Muscle layer of duodenum (tissue), 2 donors: ENCODE data around the gene OR5H1.
"Not testable (repeated sequence)": the region's sequence is repeated elsewhere in the genome, so short reads cannot be mapped to it uniquely, and the experiment has no call there.

ENCODE experiments used
- H3K27ac ChIP-seq: one replicate; pipeline ENCODE4 v1.7.0; 2013; ENCODE audit warnings: mild to moderate bottlenecking, low read length
- H3K27me3 ChIP-seq: one replicate; pipeline ENCODE4 v1.7.0; 2013; ENCODE audit warnings: low read depth, mild to moderate bottlenecking, control low read depth, low read length
- H3K36me3 ChIP-seq, 2 donors: one replicate each; pipeline ENCODE4 v1.7.0; 2013; ENCODE audit warnings: low read length in 2 of 2, control low read depth in 1 of 2, mild to moderate bottlenecking in 1 of 2; ENCODE audit not compliant: insufficient read depth in 2 of 2, control insufficient read depth in 1 of 2
- H3K4me1 ChIP-seq, 2 donors: one replicate each; pipeline ENCODE4 v1.7.0; 2013; ENCODE audit warnings: low read length in 2 of 2, mild to moderate bottlenecking in 2 of 2, control low read depth in 1 of 2, moderate library complexity in 1 of 2; ENCODE audit not compliant: insufficient read depth in 2 of 2, control insufficient read depth in 1 of 2
- H3K4me3 ChIP-seq, 2 donors: one replicate each; pipeline ENCODE4 v1.7.0; 2013; ENCODE audit warnings: low read length in 2 of 2, low read depth in 1 of 2, mild to moderate bottlenecking in 1 of 2
- H3K9me3 ChIP-seq, 2 donors: one replicate each; pipeline ENCODE4 v1.7.0; 2013; ENCODE audit warnings: low read length in 2 of 2, control low read depth in 1 of 2, mild to moderate bottlenecking in 1 of 2; ENCODE audit not compliant: control insufficient read depth in 1 of 2
- donor health status: healthy.

The OR5H1 gene

GRCh38 chr3:98130421-98130820, at the start of gene OR5H1:
TSS of gene OR5H1 (plus strand) at chr3:98130721. CDS start at chr3:98132698, 1,977 bp downstream.
- Histone ChIP-seq H3K27me3 (no peaks in the 10 kb centered on the region), H3K4me1 (no peaks in the 10 kb centered on the region), H3K27ac (no peak within 1 kb of the TSS), H3K36me3 (no peaks in the 10 kb centered on the region), H3K9me3 (no peaks in the 10 kb centered on the region), H3K4me3 (no peak within 1 kb of the TSS)

GRCh38 chr3:98086873-98087272, 43.6 kb upstream of the OR5H1 start, which contains the start of gene OR5AC2:
TSS of gene OR5AC2 (plus strand) at chr3:98087173. CDS start at chr3:98087173, 0 bp downstream.
- H3K4me1 ChIP-seq = no peaks in the 10 kb centered on the region
- H3K27me3 ChIP-seq = no peaks in the 10 kb centered on the region
- no peak within 1 kb of the TSS for H3K4me3 ChIP-seq
- H3K27ac ChIP-seq = no peak within 1 kb of the TSS
- H3K9me3 ChIP-seq = no peaks in the 10 kb centered on the region
- H3K36me3 ChIP-seq = no peaks in the 10 kb centered on the region

GRCh38 chr3:98095882-98096281, 34.6 kb upstream of the OR5H1 start:
- H3K27me3 ChIP-seq = no peaks in the 10 kb centered on the region
- H3K36me3 ChIP-seq = no peaks in the 10 kb centered on the region
- H3K4me1 ChIP-seq = no peaks in the 10 kb centered on the region
- no peak overlapping the region for H3K27ac ChIP-seq
- H3K4me3 ChIP-seq = no peak overlapping the region
- no peaks in the 10 kb centered on the region for H3K9me3 ChIP-seq

- H3K9me3 ChIP-seq = no peaks in the 10 kb centered on the region
- no peaks in the 10 kb centered on the region for H3K27me3 ChIP-seq
- H3K36me3 ChIP-seq = no peaks in the 10 kb centered on the region
- H3K4me3 ChIP-seq = no peak overlapping the region
- no peaks in the 10 kb centered on the region for H3K4me1 ChIP-seq
- no peak overlapping the region for H3K27ac ChIP-seq
These were observed 30.7 kb upstream of the OR5H1 start for GRCh38 chr3:98099848-98100247.

GRCh38 chr3:98108162-98108561, 22.4 kb upstream of the OR5H1 start:
- H3K36me3 ChIP-seq = no peaks in the 10 kb centered on the region
- H3K4me1 ChIP-seq = no peaks in the 10 kb centered on the region
- no peak overlapping the region for H3K27ac ChIP-seq
- no peaks in the 10 kb centered on the region for H3K9me3 ChIP-seq
- H3K27me3 ChIP-seq = no peaks in the 10 kb centered on the region
- H3K4me3 ChIP-seq = no peak overlapping the region

GRCh38 chr3:98109807-98110549, 20.5 kb upstream of the OR5H1 start:
- H3K4me1 ChIP-seq = no peaks in the 10 kb centered on the region
- no peak overlapping the region for H3K27ac ChIP-seq
- H3K36me3 ChIP-seq = no peaks in the 10 kb centered on the region
- H3K9me3 ChIP-seq = no peaks in the 10 kb centered on the region
- no peak overlapping the region for H3K4me3 ChIP-seq
- no peaks in the 10 kb centered on the region for H3K27me3 ChIP-seq

GRCh38 chr3:98110550-98110908, 20.0 kb upstream of the OR5H1 start:
- Histone ChIP-seq H3K36me3 (no peaks in the 10 kb centered on the region), H3K4me1 (no peaks in the 10 kb centered on the region), H3K9me3 (no peaks in the 10 kb centered on the region), H3K27me3 (no peaks in the 10 kb centered on the region), H3K4me3 (no peak overlapping the region), H3K27ac (no peak overlapping the region)

GRCh38 chr3:98114264-98114663, 16.3 kb upstream of the OR5H1 start:
- Histone ChIP-seq H3K9me3 (no peaks in the 10 kb centered on the region), H3K27ac (no peak overlapping the region)

GRCh38 chr3:98115717-98116116, 14.8 kb upstream of the OR5H1 start:
- Histone ChIP-seq H3K27ac (no peak overlapping the region), H3K9me3 (no peaks in the 10 kb centered on the region), H3K27me3 (no peaks in the 10 kb centered on the region), H3K4me1 (no peaks in the 10 kb centered on the region), H3K4me3 (no peak overlapping the region), H3K36me3 (no peaks in the 10 kb centered on the region)

More at GRCh38 chr3:98114264-98114663, 16.3 kb upstream of the OR5H1 start:
- Histone ChIP-seq H3K27me3 (no peaks in the 10 kb centered on the region), H3K4me3 (no peak overlapping the region), H3K36me3 (no peaks in the 10 kb centered on the region), H3K4me1 (no peaks in the 10 kb centered on the region)

GRCh38 chr3:98136631-98137030, 6.1 kb downstream of the OR5H1 start:
- H3K27me3 ChIP-seq = no peaks in the 10 kb centered on the region
- H3K27ac ChIP-seq = no peak overlapping the region
- H3K4me1 ChIP-seq = no peaks in the 10 kb centered on the region
- H3K4me3 ChIP-seq = no peak overlapping the region
- no peaks in the 10 kb centered on the region for H3K36me3 ChIP-seq
- H3K9me3 ChIP-seq = no peaks in the 10 kb centered on the region

- H3K27ac ChIP-seq, H3K9me3 ChIP-seq, H3K27me3 ChIP-seq, H3K4me3 ChIP-seq, H3K36me3 ChIP-seq, H3K4me1 ChIP-seq: not testable (repeated sequence)
These were observed 7.5 kb downstream of the OR5H1 start for GRCh38 chr3:98137826-98138557.
